ENCODE results near the gene MYO1E. TPM values are rescaled to one million over a fixed set of nuclear protein-coding genes. Genes with fewer than 3 reads are reported as not detected.
"Not testable (repeated sequence)": the region's sequence is repeated elsewhere in the genome, so short reads cannot be mapped to it uniquely, and the experiment has no call there.

MYO1E gene
- total RNA-seq, 1 experiment from 2014 or later = 68.8 TPM

DNA sequence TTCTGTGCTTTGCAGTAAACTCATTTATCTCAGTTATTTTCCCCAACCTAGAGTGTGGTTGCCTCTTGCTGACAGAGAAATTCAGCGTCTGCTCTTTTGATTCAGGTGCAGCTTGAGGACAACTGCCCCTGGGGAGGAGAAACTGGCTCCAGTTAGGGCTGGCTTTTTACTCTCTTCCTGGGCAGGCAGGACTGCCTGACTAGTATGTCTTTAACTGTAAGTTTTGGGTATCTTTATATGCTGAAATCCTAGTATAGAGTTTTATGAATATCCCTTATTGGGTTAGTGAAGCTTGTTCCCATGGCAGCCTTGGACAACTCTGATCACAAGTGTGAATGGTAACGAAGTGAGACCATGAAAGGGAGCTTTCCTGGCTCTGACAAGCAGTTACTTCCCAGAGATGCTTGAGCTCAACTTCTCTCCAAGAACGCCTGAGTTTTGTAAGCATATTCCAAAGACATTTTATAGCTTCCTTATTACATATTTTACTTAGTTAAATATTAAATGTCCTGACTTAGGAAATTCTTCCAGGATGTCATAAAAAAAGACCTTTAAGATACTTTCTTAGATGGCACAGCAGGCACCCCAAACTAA lies 240.6 kb downstream of the MYO1E start:
- POLR2A ChIA-PET (ENCODE audit: unreplicated experiment) = no interaction called here
- Histone ChIP-seq H3K9me3 (ENCODE audit: low read length) (no peaks in the 10 kb centered on the region), H3K4me2 (ENCODE audit: low read length) (no peak overlapping the region), H3K27me3 (ENCODE audit: low read length) (no peaks in the 10 kb centered on the region), H3K4me3 (ENCODE audit: low read length) (no peak overlapping the region), H3K79me2 (ENCODE audit: low read length) (0 out of 2 replicates have a peak, but pooled peaks cover 6% of the 10 kb centered on the region), H3K9ac (ENCODE audit: low read length) (no peak overlapping the region), H3K27ac (ENCODE audit: low read length) (no peak overlapping the region), H3K4me1 (ENCODE audit: insufficient read depth, low read length) (no peaks in the 10 kb centered on the region), H4K20me1 (ENCODE audit: low read length) (no peaks in the 10 kb centered on the region), H3K36me3 (ENCODE audit: low read depth, low read length) (peaks cover 44% of the 10 kb centered on the region), H3F3A (ENCODE audit: low read length, unreplicated experiment) (no peaks in the 10 kb centered on the region), H3K9me2 (replicated peaks; ENCODE audit: low read length) (no peaks in the 10 kb centered on the region), H2AFZ (ENCODE audit: low read length) (no peak overlapping the region)
- no TSS peak for BruUV-seq (replicated peaks)
- DNase-seq = no peak
- TF ChIP-seq EZH2 (IDR thresholded peaks at IDR 0.05; ENCODE audit: low read length, unreplicated experiment) (no peak), EZH2phosphoT487 (IDR thresholded peaks at IDR 0.05; ENCODE audit: borderline replicate concordance, low read length) (no peak), CTCF (conservative IDR thresholded peaks at IDR 0.05; ENCODE audit: low read depth, low read length) (no peak)
- no peak for ATAC-seq
- intact Hi-C loops (cut with micrococcal nuclease) = no loop called here
- CTCF ChIA-PET = no interaction called here

DNA sequence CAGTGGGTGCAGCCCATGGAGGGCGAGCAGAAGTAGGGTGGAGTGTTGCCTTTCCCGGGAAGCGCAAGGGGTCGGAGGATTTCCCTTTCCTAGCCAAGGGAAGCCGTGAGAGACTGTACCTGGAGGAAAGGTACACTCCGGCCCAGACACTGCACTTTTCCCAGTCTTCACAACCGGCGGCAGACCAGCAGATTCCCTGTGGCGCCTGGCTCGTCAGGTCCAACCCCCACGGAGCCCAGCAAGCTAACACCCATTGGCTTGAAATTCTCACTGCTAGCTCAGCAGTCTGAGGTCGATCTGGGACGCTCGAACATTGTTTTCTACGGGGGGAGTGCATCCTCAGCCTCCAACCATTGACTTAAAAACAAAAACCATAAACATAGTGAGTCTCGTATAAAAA lies 241.2 kb downstream of the MYO1E start:
- peaks cover 40% of the 10 kb centered on the region for H3K36me3 ChIP-seq (ENCODE audit: low read depth, low read length)
- ChIA-PET CTCF (no interaction called here), POLR2A (ENCODE audit: unreplicated experiment) (no interaction called here)
- H3F3A ChIP-seq (ENCODE audit: low read length, unreplicated experiment) = no peaks in the 10 kb centered on the region
- intact Hi-C loops (cut with micrococcal nuclease) = no loop called here
- H3K4me2 ChIP-seq (ENCODE audit: low read length) = no peak overlapping the region
- no peak for DNase-seq
- H3K79me2 ChIP-seq (ENCODE audit: low read length) = 0 out of 2 replicates have a peak, but pooled peaks cover 6% of the 10 kb centered on the region
- H3K4me1 ChIP-seq (ENCODE audit: insufficient read depth, low read length) = no peaks in the 10 kb centered on the region
- no peaks in the 10 kb centered on the region for H3K9me2 ChIP-seq (replicated peaks; ENCODE audit: low read length)
- H4K20me1 ChIP-seq (ENCODE audit: low read length) = no peaks in the 10 kb centered on the region
- no TSS peak for BruUV-seq (replicated peaks)
- no peak overlapping the region for H2AFZ ChIP-seq (ENCODE audit: low read length)
- H3K27me3 ChIP-seq (ENCODE audit: low read length) = no peaks in the 10 kb centered on the region
- no peak overlapping the region for H3K27ac ChIP-seq (ENCODE audit: low read length)
- ATAC-seq = no peak
- no peak overlapping the region for H3K9ac ChIP-seq (ENCODE audit: low read length)
- H3K9me3 ChIP-seq (ENCODE audit: low read length) = no peaks in the 10 kb centered on the region
- H3K4me3 ChIP-seq (ENCODE audit: low read length) = no peak overlapping the region
- TF ChIP-seq CTCF (conservative IDR thresholded peaks at IDR 0.05; ENCODE audit: low read depth, low read length) = no peak
- TF ChIP-seq EZH2phosphoT487 (IDR thresholded peaks at IDR 0.05; ENCODE audit: borderline replicate concordance, low read length) = no peak
- TF ChIP-seq EZH2 (IDR thresholded peaks at IDR 0.05; ENCODE audit: low read length, unreplicated experiment) = no peak

GRCh38 chr15:59127255-59127654 lies 245.4 kb downstream of the MYO1E start:
- POLR2A ChIA-PET (ENCODE audit: unreplicated experiment); DNase-seq; H4K20me1 ChIP-seq (ENCODE audit: low read length); BruUV-seq (replicated peaks); H3K9me3 ChIP-seq (ENCODE audit: low read length); H3K27me3 ChIP-seq (ENCODE audit: low read length); intact Hi-C loops (cut with micrococcal nuclease); H3K9me2 ChIP-seq (replicated peaks; ENCODE audit: low read length); H3F3A ChIP-seq (ENCODE audit: low read length, unreplicated experiment); H3K4me2 ChIP-seq (ENCODE audit: low read length); ATAC-seq; H3K4me3 ChIP-seq (ENCODE audit: low read length); H2AFZ ChIP-seq (ENCODE audit: low read length); H3K4me1 ChIP-seq (ENCODE audit: insufficient read depth, low read length); CTCF ChIA-PET; H3K9ac ChIP-seq (ENCODE audit: low read length); H3K27ac ChIP-seq (ENCODE audit: low read length); H3K79me2 ChIP-seq (ENCODE audit: low read length): not testable (repeated sequence)
- H3K36me3 ChIP-seq (ENCODE audit: low read depth, low read length) = peaks cover 27% of the 10 kb centered on the region

DNA sequence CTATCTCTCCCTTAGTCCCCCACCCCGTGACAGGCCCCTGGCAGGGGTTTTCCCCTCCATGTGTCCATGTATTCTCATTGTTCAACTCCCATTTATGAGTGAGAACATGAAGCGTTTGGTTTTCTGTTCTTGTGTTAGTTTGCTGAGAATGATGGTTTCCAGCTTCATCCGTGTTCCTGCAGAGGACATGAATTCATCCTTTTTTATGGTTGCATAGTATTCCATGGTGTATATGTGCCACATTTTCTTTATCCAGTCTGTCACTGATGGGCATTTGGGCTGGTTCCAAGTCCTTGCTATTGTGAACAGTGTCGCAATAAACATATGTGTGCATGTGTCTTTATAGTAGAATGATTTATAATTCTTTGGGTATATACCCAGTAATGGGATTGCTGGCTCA lies 247.0 kb downstream of the MYO1E start:
- H3K9ac ChIP-seq (ENCODE audit: low read length); DNase-seq; H4K20me1 ChIP-seq (ENCODE audit: low read length); H3K27ac ChIP-seq (ENCODE audit: low read length); BruUV-seq (replicated peaks); H3K4me3 ChIP-seq (ENCODE audit: low read length); CTCF ChIA-PET; H3K79me2 ChIP-seq (ENCODE audit: low read length); H3F3A ChIP-seq (ENCODE audit: low read length, unreplicated experiment); H3K4me2 ChIP-seq (ENCODE audit: low read length); ATAC-seq; H3K9me2 ChIP-seq (replicated peaks; ENCODE audit: low read length); H3K9me3 ChIP-seq (ENCODE audit: low read length); H2AFZ ChIP-seq (ENCODE audit: low read length); H3K4me1 ChIP-seq (ENCODE audit: insufficient read depth, low read length); POLR2A ChIA-PET (ENCODE audit: unreplicated experiment); H3K27me3 ChIP-seq (ENCODE audit: low read length); intact Hi-C loops (cut with micrococcal nuclease): not testable (repeated sequence)
- peaks cover 23% of the 10 kb centered on the region for H3K36me3 ChIP-seq (ENCODE audit: low read depth, low read length)
